Retinal pigment epithelial cell (primary cell): ENCODE results near the gene EN2.

ENCODE experiments used
- DNase-seq: peaks from one replicate; pipeline ENCODE4 v3.0.0-alpha.2; 2010; ENCODE audit warnings: low read depth
- H3K4me3 ChIP-seq: 2 replicates; pipeline ENCODE4 v1.5.1; 2011; ENCODE audit warnings: mild to moderate bottlenecking, low read length, control low read depth, moderate library complexity
- TF ChIP-seq, protein P1 (sequence below): conservative IDR thresholded peaks from 2 replicates; pipeline ENCODE4 v1.5.1; 2011; ENCODE audit warnings: low read depth, low read length, control low read depth, inconsistent platforms

The EN2 gene

DNA sequence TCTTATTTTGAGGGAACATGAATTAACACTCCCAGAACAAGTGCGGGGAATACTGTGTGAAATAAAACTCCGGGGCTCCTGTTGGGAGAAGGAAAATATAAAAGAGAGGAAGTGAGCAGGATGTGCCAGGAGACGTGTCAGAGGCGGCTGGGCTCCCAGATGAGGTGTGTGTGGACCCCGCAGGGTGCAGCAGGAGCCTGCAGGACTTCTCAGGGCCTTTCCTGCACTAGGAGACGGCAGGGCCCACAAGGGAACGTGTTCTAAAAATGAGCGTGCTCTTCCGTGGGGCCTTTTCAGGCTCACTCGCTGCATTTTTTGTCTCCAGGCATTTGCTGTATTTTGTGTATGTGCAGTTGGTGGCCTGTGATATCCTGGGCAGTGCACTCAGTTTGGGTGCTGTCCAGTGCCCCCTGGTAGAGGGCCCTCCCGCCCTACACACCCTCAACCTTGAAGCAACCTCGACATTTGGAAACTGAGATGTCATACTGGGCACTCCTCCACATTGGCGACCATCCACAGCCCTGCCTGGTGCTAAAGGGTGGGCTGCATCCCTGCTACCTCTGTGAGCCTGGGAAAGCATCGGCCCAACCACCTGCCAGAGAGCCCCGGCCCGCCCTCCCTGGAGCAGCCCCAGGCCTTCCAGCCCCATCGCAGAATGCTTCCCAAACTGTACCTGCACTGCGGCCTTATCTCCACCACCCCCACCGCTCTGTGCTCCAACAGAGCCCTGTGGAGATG lies 35.2 kb upstream of the EN2 start:
- H3K4me3 ChIP-seq, result no peak overlapping the region
- DNase-seq, result no peak
- TF ChIP-seq, protein P1, sequence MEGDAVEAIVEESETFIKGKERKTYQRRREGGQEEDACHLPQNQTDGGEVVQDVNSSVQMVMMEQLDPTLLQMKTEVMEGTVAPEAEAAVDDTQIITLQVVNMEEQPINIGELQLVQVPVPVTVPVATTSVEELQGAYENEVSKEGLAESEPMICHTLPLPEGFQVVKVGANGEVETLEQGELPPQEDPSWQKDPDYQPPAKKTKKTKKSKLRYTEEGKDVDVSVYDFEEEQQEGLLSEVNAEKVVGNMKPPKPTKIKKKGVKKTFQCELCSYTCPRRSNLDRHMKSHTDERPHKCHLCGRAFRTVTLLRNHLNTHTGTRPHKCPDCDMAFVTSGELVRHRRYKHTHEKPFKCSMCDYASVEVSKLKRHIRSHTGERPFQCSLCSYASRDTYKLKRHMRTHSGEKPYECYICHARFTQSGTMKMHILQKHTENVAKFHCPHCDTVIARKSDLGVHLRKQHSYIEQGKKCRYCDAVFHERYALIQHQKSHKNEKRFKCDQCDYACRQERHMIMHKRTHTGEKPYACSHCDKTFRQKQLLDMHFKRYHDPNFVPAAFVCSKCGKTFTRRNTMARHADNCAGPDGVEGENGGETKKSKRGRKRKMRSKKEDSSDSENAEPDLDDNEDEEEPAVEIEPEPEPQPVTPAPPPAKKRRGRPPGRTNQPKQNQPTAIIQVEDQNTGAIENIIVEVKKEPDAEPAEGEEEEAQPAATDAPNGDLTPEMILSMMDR, result no peak

- no peak for DNase-seq
- no peak overlapping the region for H3K4me3 ChIP-seq
- TF ChIP-seq, protein P1, result no peak
Observed at GRCh38 chr7:155423337-155424285, 34.3 kb upstream of the EN2 start.

GRCh38 chr7:155424301-155425010 lies 33.5 kb upstream of the EN2 start:
- no peak overlapping the region for H3K4me3 ChIP-seq
- TF ChIP-seq, protein P1, result no peak
- DNase-seq, result no peak

DNA sequence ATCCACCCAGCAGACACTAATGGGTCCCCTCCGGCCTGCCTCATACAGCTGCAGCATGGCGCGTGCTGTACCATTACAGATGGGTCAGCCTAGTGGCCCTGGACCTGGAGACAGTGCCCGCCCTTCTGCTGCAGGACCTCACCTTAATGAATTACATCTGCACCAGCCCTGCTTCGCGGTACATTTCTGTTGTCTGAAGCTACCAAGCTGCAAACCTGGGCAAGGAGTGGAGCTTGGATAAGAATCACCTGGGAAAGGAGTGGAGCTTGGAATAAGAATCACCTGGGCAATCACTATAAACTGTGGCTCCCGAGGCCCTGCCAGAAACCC lies 33.0 kb upstream of the EN2 start:
- TF ChIP-seq, protein P1, result no peak
- no peak for DNase-seq
- no peak overlapping the region for H3K4me3 ChIP-seq

DNA sequence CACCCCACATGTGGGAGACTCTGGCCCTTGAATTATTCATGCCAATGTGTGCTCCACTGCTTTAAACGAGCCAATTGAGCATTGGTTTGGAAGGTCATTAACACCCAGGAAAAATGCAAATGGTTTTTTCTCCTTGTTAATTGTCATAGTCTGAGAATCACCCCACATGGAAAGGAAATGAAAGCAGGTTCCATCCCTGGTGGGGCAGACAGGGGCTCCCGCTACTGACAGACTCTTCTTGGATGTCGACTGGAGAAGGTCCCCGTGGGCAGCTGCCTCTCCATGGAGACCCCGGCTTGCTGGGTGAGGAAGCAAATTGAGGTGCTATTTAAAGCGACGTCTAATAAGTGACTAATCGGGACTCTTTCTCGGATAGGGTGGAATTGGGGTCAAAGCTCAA lies 32.0 kb upstream of the EN2 start:
- H3K4me3 ChIP-seq, result no peak overlapping the region
- TF ChIP-seq, protein P1, result no peak
- no peak for DNase-seq

DNA sequence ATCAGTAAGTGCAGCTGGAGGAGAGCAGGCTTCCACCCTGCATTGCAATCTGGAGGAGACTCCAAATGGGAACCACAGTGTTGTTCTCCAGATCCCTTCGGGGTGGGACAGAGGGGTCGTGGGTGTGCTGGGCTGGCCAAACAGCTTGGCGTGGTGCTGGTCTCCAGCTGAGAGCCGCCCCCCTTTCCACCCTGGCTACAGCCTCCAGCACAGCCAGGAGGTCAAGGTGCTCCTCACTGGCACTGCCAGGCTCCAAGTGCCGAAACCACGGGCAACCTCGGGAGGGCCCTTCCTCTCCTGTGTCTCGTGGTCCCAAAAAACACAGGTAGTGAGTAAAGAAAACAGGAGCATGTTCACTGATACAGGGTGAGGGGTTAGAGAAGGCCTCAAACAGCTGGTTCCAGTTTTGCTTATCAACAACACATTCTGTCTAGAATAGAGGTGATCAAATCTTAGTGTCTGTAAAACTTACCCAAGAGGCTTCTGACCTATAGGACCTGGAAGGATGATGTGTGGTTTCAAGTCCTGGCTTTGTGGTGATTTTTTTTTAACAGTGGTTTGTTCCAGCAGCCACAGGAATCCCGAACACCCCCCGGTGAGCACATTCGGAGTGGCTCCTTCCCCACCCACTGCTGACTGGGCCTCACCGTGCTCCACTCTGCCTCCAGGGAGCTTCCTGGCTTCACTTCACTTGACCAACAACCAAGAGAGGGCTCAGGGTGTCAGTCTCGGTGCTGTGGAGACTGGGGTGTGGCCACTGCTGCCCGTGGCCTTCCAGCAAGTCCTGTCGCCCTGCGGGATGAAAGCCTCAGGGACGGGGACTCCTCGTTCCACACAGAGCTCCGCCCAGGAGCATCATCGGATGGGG lies 31.2 kb upstream of the EN2 start:
- TF ChIP-seq, protein P1, result no peak
- no peak overlapping the region for H3K4me3 ChIP-seq
- DNase-seq, result no peak
